B cell (primary cell): ENCODE results near the gene LNX1.

Source experiments
- EZH2 ChIP-seq: IDR thresholded peaks from 2 replicates; pipeline ENCODE4 v1.6.1; 2012; ENCODE audit warnings: borderline replicate concordance, low read depth, mild to moderate bottlenecking, moderate library complexity, low read length; ENCODE audit not compliant: insufficient read depth, poor library complexity, severe bottlenecking
- TF ChIP-seq, protein P1 (sequence below): fragments of 200-600 bp; IDR thresholded peaks from one replicate; pipeline ENCODE4 v1.8.0; 2022; ENCODE audit warnings: antibody characterized with exemption, mild to moderate bottlenecking

DNA sequence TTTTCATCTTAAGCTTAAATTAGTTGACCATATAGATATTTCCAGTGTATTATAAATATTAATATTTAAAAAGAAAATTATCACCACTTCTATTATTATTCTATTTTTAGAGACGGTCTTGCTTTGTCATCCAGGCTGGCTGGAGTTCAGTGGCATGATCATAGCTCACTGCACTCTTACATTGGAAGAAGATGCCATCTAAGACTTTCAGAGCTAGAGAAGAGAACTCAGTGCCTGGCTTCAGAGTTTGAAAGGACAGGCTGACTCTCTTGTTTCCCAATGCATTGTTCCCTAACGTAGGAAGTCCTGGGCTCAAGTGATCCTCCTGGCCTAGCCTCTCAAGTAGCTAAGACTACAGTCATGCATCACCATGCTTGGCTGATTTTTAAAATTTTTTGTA is 137.9 kb downstream of the LNX1 start:
- TF ChIP-seq, protein P1, sequence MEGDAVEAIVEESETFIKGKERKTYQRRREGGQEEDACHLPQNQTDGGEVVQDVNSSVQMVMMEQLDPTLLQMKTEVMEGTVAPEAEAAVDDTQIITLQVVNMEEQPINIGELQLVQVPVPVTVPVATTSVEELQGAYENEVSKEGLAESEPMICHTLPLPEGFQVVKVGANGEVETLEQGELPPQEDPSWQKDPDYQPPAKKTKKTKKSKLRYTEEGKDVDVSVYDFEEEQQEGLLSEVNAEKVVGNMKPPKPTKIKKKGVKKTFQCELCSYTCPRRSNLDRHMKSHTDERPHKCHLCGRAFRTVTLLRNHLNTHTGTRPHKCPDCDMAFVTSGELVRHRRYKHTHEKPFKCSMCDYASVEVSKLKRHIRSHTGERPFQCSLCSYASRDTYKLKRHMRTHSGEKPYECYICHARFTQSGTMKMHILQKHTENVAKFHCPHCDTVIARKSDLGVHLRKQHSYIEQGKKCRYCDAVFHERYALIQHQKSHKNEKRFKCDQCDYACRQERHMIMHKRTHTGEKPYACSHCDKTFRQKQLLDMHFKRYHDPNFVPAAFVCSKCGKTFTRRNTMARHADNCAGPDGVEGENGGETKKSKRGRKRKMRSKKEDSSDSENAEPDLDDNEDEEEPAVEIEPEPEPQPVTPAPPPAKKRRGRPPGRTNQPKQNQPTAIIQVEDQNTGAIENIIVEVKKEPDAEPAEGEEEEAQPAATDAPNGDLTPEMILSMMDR: no peak
- TF ChIP-seq EZH2: no peak
